Heart right ventricle (tissue), 16 donors: ENCODE data around the gene ACER1. TPM values are rescaled to one million over a fixed set of nuclear protein-coding genes. Genes with fewer than 3 reads are reported as not detected.
A peak's percentile ranks its signal among the peaks of the same experiment; 100 is the strongest.

Experiments
- ATAC-seq, 8 donors: fragments of 200-7000 bp; cut with Tn5 transposase; one replicate each; pipeline ENCODE4 v1.9.1; 2020; ENCODE audit warnings: mild to moderate bottlenecking in 8 of 8, moderate library complexity in 8 of 8, moderate number of reproducible peaks in 1 of 8
- DNase-seq, 2 donors: peaks; one replicate each; pipeline ENCODE4 v3.0.0-alpha.2; 2020
- H3K27ac ChIP-seq, 10 donors: fragments of 200-600 bp; sonication (generic) in 2 of 10; one replicate each; pipeline versions ENCODE4 v1.5.0 to v1.8.0; 2020 to 2022; ENCODE audit warnings: mild to moderate bottlenecking in 3 of 10
- H3K27me3 ChIP-seq, 7 donors: fragments of 200-600 bp; one replicate each; pipeline ENCODE4 v1.8.0; 2021 to 2022; ENCODE audit warnings: mild to moderate bottlenecking in 2 of 7
- H3K36me3 ChIP-seq, 9 donors: fragments of 200-600 bp; sonication (generic) in 1 of 9; one replicate each; pipeline versions ENCODE4 v1.5.0 to v1.8.0; 2020 to 2022; ENCODE audit warnings: mild to moderate bottlenecking in 2 of 9
- H3K4me1 ChIP-seq, 9 donors: fragments of 200-600 bp; sonication (generic) in 1 of 9; one replicate each; pipeline versions ENCODE4 v1.5.0 to v1.8.0; 2020 to 2022; ENCODE audit warnings: mild to moderate bottlenecking in 4 of 9
- H3K4me3 ChIP-seq, 10 donors: fragments of 200-600 bp; sonication (generic) in 2 of 10; one replicate each; pipeline versions ENCODE4 v1.5.0 to v1.8.0; 2020 to 2022; ENCODE audit warnings: mild to moderate bottlenecking in 7 of 10, moderate library complexity in 2 of 10
- H3K9me3 ChIP-seq, 11 donors: fragments of 200-600 bp in 10 of 11; sonication (generic) in 2 of 11; one replicate each; pipeline versions ENCODE4 v1.5.0 to v1.8.0; 2013 to 2022; ENCODE audit warnings: mild to moderate bottlenecking in 2 of 11, control low read depth in 1 of 11, moderate library complexity in 1 of 11
- WGBS, 2 donors: extraction: QIAGEN DNeasy Blood & Tissue Kit; methylation state at CpG; one replicate each; pipeline ENCODE4 v1.1.7; 2013; ENCODE audit warnings: inconsistent platforms in 1 of 2; 5-methylcytosine and 5-hydroxymethylcytosine counted together
- intact Hi-C, 10 donors: fragments of 100-400 bp; cut with DNase I; formaldehyde crosslinking; loops; one replicate each; pipeline versions ENCODE4 v1.11.1 to v1.14.2; 2022
- polyA plus RNA-seq, 2 donors: library from polyadenylated mRNA; stranded (reverse); fragments of 200-250 nt; gene quantifications; one replicate each; pipeline ENCODE4 v1.2.3, GENCODE V29; 2013
- total RNA-seq, 10 donors: library from RNA; stranded (reverse); fragmentation: NEBNext Ultra II Directional in 3 of 10; extraction: Animal tissue kit (Norgen Biotek cat#: 25700) in 3 of 10; gene quantifications; one replicate each; pipeline versions ENCODE4 v1.2.1 to v1.2.4, GENCODE V29; 2021 to 2023
- TF ChIP-seq, protein P1 (sequence below), 9 donors: fragments of 200-600 bp; sonication (generic) in 2 of 9; IDR thresholded peaks; one replicate each; pipeline versions ENCODE4 v1.5.0 to v1.8.0; 2021 to 2022; ENCODE audit warnings: antibody characterized with exemption in 9 of 9, mild to moderate bottlenecking in 5 of 9, moderate library complexity in 1 of 9
- donor health status: Arrhythmogenic right ventricular cardiomyopathy.
- donor health status: ischemic (EF 13 %, LVEDD 7.1; RV severe dilation, severe dysfunction).
- donor health status: healthy with polysubstance abuse.
- donor health status: DM: no; HTN: yes; CAD: no.
- donor health status: DM: no; HTN: no; CAD: no.
- donor health status: ischemic (EF 25% LVEDD 6.9; RV normal size, moderate dysfunction).
- donor health status: ischemic (EF 25% LVEDD 5.7; RV mildly dilated, moderate dysfunction).
- donor health status: healthy.
- donor health status: DM: yes; HTN: yes; CAD: no.
- donor health status: Ischemic cardiomyopathy.
- donor health status: ischemic (EF 35%, LVEDD 5.7; RV mildly dilated, moderate dysfunction).
- donor health status: nonischemic (EF 11% LVEDD 7.7; RV severe dilation, severe dysfunction).
- donor health status: DM: yes; HTN: yes; CAD: no.
- donor health status: PGD.
- donor health status: ischemic (EF 29% LVEDD 5.4; RV normal size, mild dysfunction).
- donor health status: nonischemic (EF 23%, LVEDD 6.1; RV moderate dilation, normal function).

The ACER1 gene
- total and polyA plus RNA-seq, 12 donors = not detected

DNA sequence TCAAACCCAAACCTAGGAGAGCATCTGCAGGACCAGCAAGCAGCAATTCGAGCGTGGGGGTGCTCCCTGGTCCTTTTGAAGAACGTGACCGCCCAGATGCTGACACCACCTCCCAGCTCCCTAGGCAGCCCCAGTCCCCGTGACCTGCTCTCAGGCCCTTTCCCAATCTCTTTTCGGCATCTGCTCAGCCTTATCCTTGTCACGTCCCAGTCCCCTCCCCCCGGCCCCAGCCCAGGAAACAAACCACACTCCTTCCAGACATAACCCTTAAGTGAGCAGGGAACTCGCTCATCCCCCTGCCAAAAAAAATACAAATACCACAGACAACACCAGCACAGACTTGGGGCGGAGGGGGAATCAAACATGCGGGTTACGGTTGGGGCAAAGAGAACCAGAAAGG, 57.0 kb downstream of the ACER1 start:
- peaks cover 34 to 83% (median 76%) of the 10 kb centered on the region in 9 donors for H3K4me1 ChIP-seq
- ATAC-seq = no peak
- DNase-seq = peak in 1 of 2 donors; percentile 70
- H3K27me3 ChIP-seq = no peaks in the 10 kb centered on the region
- peak overlapping the region in 1 of 10 donors; percentile 9 for H3K4me3 ChIP-seq
- H3K36me3 ChIP-seq = peaks cover 0 to 12% (median 0%) of the 10 kb centered on the region in 9 donors
- intact Hi-C loops = loop anchor here in 4 of 10 donors (5.0 kb wide), 4 partner anchors 39 to 54 kb away; no protein-coding TSS in a partner anchor
- 60 to 66% methylated on average over 12 of the region's 12 CpGs for WGBS, 2 donors
- no peaks in the 10 kb centered on the region for H3K9me3 ChIP-seq
- peak overlapping the region in 7 of 10 donors; percentile 14 to 95 (median 55) for H3K27ac ChIP-seq
- TF ChIP-seq, protein P1, sequence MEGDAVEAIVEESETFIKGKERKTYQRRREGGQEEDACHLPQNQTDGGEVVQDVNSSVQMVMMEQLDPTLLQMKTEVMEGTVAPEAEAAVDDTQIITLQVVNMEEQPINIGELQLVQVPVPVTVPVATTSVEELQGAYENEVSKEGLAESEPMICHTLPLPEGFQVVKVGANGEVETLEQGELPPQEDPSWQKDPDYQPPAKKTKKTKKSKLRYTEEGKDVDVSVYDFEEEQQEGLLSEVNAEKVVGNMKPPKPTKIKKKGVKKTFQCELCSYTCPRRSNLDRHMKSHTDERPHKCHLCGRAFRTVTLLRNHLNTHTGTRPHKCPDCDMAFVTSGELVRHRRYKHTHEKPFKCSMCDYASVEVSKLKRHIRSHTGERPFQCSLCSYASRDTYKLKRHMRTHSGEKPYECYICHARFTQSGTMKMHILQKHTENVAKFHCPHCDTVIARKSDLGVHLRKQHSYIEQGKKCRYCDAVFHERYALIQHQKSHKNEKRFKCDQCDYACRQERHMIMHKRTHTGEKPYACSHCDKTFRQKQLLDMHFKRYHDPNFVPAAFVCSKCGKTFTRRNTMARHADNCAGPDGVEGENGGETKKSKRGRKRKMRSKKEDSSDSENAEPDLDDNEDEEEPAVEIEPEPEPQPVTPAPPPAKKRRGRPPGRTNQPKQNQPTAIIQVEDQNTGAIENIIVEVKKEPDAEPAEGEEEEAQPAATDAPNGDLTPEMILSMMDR (IDR thresholded peaks at IDR 0.05) = no peak

DNA sequence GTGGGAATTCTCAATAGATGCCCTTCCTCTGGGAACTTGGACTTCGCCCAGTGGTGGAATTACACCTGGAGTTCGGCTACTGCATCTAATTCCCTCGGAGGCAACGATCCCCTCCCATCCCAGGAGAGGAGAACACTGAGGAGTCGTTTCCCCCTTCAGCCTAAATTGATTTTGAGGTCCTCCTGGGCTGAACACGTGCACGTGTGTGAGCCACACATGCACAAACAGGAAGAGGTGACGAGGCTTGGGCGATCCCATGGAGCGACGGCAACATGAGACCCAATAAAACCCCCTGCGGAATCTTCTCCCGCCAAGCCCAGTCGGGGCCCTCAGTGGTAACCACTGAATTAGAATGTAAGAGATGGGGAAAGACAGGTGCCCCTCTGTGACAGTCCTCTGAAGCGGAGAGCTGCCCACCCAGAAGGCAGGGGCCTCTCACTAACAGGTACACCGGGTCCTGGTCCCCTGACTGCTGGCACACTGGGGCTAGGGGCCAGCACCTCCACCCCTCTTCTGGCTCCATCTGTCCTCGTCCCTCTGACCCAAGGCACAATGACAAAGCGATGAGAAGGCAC, 58.2 kb downstream of the ACER1 start:
- intact Hi-C loops = loop anchor here in 4 of 10 donors (5.0 kb wide), 4 partner anchors 38 to 53 kb away; no protein-coding TSS in a partner anchor
- H3K9me3 ChIP-seq = no peaks in the 10 kb centered on the region
- H3K4me3 ChIP-seq = peak overlapping the region in 1 of 10 donors; percentile 30
- ATAC-seq (no peak), DNase-seq (no peak)
- H3K27ac ChIP-seq = peak overlapping the region in 9 of 10 donors; percentile 82 to 95 (median 89)
- 84 to 85% methylated on average over 18 of the region's 18 CpGs for WGBS, 2 donors
- no peaks in the 10 kb centered on the region for H3K27me3 ChIP-seq
- H3K36me3 ChIP-seq = peaks cover 0 to 16% (median 2%) of the 10 kb centered on the region in 9 donors
- H3K4me1 ChIP-seq = peaks cover 42 to 92% (median 87%) of the 10 kb centered on the region in 9 donors
- TF ChIP-seq, protein P1 (IDR thresholded peaks at IDR 0.05) = no peak

DNA sequence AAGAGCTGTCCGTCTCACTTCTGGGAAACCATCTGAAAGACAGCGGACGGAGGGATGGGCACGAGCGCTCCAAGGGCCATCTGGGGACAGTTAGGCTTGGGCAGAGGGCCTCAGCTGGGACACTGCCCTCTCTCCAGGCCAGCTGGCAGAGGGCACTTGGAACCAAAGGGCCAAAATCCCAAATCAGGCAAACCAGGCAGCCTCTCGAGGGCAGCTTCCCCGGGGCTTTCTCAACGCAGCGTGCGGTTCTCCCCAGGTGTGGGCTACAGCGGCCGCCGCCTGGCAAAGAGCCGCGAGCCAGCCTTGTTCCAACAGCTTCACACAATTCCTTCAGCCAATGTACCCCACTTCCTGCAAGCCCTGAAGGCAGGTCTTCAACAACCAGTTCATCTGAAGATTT, 58.7 kb downstream of the ACER1 start:
- intact Hi-C loops = loop anchor here in 8 of 10 donors (5.0 kb wide), 4 partner anchors 37 to 52 kb away; no protein-coding TSS in a partner anchor

More for the DNA sequence above, 58.7 kb downstream of the ACER1 start:
- 41 to 59% methylated on average over 15 of the region's 15 CpGs for WGBS, 2 donors
- no peaks in the 10 kb centered on the region for H3K9me3 ChIP-seq
- peak overlapping the region in 5 of 10 donors; percentile 30 to 43 (median 33) for H3K4me3 ChIP-seq
- no peaks in the 10 kb centered on the region for H3K27me3 ChIP-seq
- DNase-seq (peak in 1 of 2 donors; percentile 48), ATAC-seq (peak in 4 of 8 donors; percentile 12 to 28 (median 18))
- peaks cover 42 to 93% (median 88%) of the 10 kb centered on the region in 9 donors for H3K4me1 ChIP-seq
- TF ChIP-seq, protein P1 (IDR thresholded peaks at IDR 0.05) = no peak
- peak overlapping the region; percentile 72 to 95 (median 88) for H3K27ac ChIP-seq
- H3K36me3 ChIP-seq = peaks cover 0 to 21% (median 7%) of the 10 kb centered on the region in 9 donors
